Activated CD4-positive, alpha-beta T cell treated with anti-CD3 and anti-CD28 coated beads for 36 hours (primary cell): ENCODE data around the gene OVOL3. TPM values are rescaled to one million over a fixed set of nuclear protein-coding genes. Genes with fewer than 3 reads are reported as not detected.

Experiments
- ATAC-seq: fragments of 200-7000 bp; cut with Tn5 transposase; one replicate; pipeline ENCODE4 v1.10.0; 2021; ENCODE audit warnings: mild to moderate bottlenecking, moderate library complexity
- CTCF ChIA-PET: fragments of 350-600 bp; sonication (Branson Sonifier 250); formaldehyde crosslinking; loops from one replicate; lab custom pipeline; 2021; ENCODE audit warnings: antibody characterized with exemption; lab: Charles Lee
- POLR2A ChIA-PET: fragments of 350-600 bp; sonication (Branson Sonifier 250); formaldehyde crosslinking; loops from one replicate; lab custom pipeline; 2021; ENCODE audit warnings: antibody characterized with exemption, inconsistent platforms; lab: Charles Lee
- DNase-seq: peaks from one replicate; pipeline ENCODE4 v3.0.0-alpha.2; 2020
- H3K27ac Mint-ChIP-seq: one replicate; pipeline ENCODE4 v1.8.0; 2021; ENCODE audit warnings: mixed read lengths
- H3K27me3 Mint-ChIP-seq: one replicate; pipeline ENCODE4 v1.8.0; 2021; ENCODE audit warnings: mixed read lengths
- H3K36me3 Mint-ChIP-seq: one replicate; pipeline ENCODE4 v1.8.0; 2021; ENCODE audit warnings: low read depth, mixed read lengths
- H3K4me1 Mint-ChIP-seq: one replicate; pipeline ENCODE4 v1.8.0; 2021; ENCODE audit warnings: mixed read lengths
- H3K4me3 Mint-ChIP-seq: one replicate; pipeline ENCODE4 v1.8.0; 2021; ENCODE audit warnings: mild to moderate bottlenecking, moderate library complexity, mixed read lengths
- H3K9me3 Mint-ChIP-seq: one replicate; pipeline ENCODE4 v1.8.0; 2021; ENCODE audit warnings: low read depth, mixed read lengths
- intact Hi-C, 2 experiments: fragments of 100-400 bp; cut with DNase I in 1 of 2; cut with micrococcal nuclease in 1 of 2; formaldehyde crosslinking; loops; one replicate each; pipeline versions ENCODE4 v1.14.2 to v1.15.1; 2022 to 2024; cut with DNase I, micrococcal nuclease
- total RNA-seq, 2 experiments: library from RNA; stranded (reverse); gene quantifications; one replicate each; pipeline ENCODE4 v1.2.3, GENCODE V29; 2021

OVOL3 gene
- total RNA-seq, 2 experiments from 2014 or later = not detected

DNA sequence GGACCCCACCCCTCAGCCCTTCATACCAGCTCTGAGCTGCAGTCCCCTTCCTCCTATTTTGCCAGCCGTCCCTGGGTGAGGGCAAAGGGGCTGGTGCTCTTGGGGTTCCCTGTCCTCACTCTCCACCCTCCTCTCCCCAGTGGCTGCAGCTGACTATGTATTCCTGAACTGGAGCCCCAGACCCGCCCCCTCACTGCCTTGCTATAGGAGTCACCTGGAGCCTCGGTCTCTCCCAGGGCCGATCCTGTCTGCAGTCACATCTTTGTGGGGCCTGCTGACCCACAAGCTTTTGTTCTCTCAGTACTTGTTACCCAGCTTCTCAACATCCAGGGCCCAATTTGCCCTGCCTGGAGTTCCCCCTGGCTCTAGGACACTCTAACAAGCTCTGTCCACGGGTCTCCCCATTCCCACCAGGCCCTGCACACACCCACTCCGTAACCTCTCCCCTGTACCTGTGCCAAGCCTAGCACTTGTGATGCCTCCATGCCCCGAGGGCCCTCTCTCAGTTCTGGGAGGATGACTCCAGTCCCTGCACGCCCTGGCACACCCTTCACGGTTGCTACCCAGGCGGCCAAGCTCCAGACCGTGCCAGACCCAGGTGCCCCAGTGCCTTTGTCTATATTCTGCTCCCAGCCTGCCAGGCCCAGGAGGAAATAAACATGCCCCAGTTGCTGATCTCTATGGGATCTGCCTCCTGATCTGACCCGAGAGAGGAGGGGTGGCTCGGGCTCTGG lies 38.9 kb downstream of the OVOL3 start:
- no peaks in the 10 kb centered on the region for H3K4me1 Mint-ChIP-seq
- intact Hi-C loops = no loop called here
- no peaks in the 10 kb centered on the region for H3K27me3 Mint-ChIP-seq
- ATAC-seq = no peak
- DNase-seq = no peak
- ChIA-PET CTCF (interaction anchor here (0.5 to 1.1 kb wide), 2 partner anchors 20 to 22 kb away, joined by 3 read pairs; no protein-coding TSS in a partner anchor), POLR2A (no interaction called here)
- peaks cover 33% of the 10 kb centered on the region for H3K36me3 Mint-ChIP-seq
- H3K4me3 Mint-ChIP-seq = no peak overlapping the region
- no peaks in the 10 kb centered on the region for H3K9me3 Mint-ChIP-seq
- no peak overlapping the region for H3K27ac Mint-ChIP-seq

DNA sequence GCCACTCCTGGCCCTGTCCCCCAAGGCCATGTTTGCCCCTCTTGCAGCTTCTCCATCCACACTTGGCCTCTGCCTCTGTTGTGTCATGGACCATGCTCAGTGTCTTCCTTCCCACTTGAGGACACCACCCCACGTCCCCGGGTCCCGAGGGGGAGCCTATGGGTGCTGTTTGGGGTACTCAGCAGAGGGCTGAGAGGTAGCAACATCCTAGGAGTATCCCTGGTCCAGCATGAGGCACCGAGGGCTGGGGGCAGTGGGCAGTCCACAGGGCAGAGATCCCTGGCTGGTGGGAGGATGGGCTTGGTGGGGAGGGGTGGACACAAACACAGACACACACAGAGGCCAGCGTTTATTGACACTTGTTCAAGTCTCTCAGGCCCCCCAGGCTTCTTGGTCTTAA lies 39.6 kb downstream of the OVOL3 start:
- Mint-ChIP-seq H3K27ac (no peak overlapping the region), H3K4me1 (no peaks in the 10 kb centered on the region), H3K9me3 (no peaks in the 10 kb centered on the region), H3K27me3 (no peaks in the 10 kb centered on the region), H3K4me3 (no peak overlapping the region), H3K36me3 (peaks cover 30% of the 10 kb centered on the region)
- DNase-seq (no peak), ATAC-seq (no peak)
- POLR2A ChIA-PET = interaction anchor here (0.6 kb wide), 2 partner anchors 61 to 532 kb away, joined by 3 to 6 read pairs; no protein-coding TSS in a partner anchor
- CTCF ChIA-PET = interaction anchor here (1.1 kb wide), 1 partner anchor 23 kb away, joined by 3 read pairs; no protein-coding TSS in a partner anchor
- intact Hi-C loops = no loop called here

DNA sequence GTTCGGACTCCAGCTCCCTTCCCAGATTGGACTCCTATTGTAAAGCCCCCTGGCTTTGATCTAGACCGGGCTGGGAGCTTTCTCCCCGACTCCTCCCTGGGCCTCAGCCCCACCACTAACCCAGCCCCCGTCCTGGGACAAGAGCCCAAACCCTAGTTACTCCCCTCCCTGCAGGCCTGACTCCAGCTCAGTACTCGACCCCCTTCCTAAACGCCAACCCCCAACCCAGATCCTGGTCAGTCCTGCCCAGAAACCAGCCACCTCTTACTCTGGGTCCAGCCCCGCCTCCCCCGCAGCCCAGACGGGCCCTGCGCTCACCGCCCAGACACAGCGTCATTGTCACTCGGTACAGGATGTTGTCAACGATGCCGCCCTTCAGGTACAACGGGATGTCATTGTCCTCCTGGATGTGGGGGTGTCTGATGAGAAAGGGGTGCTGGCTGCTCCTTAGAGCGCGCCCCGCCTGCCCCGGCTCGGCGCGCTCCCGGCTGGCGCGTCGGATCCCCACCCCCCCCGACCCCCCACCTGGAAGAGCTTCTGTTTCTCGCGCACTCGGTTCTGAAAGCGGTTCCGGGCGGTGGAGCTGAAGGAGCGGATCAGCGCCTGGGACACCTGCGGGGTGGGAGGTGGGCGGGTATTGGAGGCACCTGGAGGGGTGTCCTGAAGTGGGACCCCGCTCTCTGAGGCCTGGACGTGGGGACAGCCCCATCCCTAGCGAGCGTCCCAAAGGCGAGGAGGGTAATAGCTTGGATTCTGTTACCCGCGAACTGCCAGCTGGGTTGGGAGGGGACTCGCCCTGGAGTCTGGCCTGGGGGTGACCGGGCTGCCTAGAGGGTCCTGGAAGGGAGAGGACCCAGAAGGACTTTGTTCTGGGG lies 40.4 kb downstream of the OVOL3 start:
- DNase-seq = no peak
- Mint-ChIP-seq H3K9me3 (no peaks in the 10 kb centered on the region), H3K27me3 (no peaks in the 10 kb centered on the region), H3K27ac (no peak overlapping the region), H3K4me3 (no peak overlapping the region), H3K36me3 (peaks cover 22% of the 10 kb centered on the region), H3K4me1 (no peaks in the 10 kb centered on the region)
- ChIA-PET CTCF (interaction anchor here (0.6 kb wide), 1 partner anchor 23 kb away, joined by 3 read pairs; no protein-coding TSS in a partner anchor), POLR2A (interaction anchor here (0.6 kb wide), 2 partner anchors 60 to 531 kb away, joined by 3 to 6 read pairs; no protein-coding TSS in a partner anchor)
- no peak for ATAC-seq
- intact Hi-C loops = no loop called here

DNA sequence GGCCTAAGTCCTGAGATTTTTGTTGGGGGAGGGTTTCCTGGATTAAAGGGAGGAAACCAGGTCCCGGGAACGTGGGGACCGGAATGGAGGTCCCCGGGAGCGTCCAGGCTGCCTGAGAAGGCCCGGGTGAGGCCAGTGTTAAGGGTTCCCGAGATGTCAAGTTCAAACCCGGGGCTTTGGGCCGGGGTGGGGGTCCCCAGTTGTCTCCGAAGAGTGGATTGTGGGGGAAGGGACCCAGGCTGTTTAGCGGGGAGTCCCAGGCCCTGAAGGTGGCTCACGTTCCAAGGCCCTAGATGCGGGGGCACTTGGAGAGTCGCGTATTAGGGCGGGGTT lies 41.0 kb downstream of the OVOL3 start:
- ChIA-PET CTCF (no interaction called here), POLR2A (no interaction called here)
- ATAC-seq = no peak
- Mint-ChIP-seq H3K4me3 (no peak overlapping the region), H3K36me3 (peaks cover 17% of the 10 kb centered on the region), H3K9me3 (no peaks in the 10 kb centered on the region), H3K4me1 (no peaks in the 10 kb centered on the region), H3K27me3 (no peaks in the 10 kb centered on the region), H3K27ac (no peak overlapping the region)
- intact Hi-C loops = no loop called here
- DNase-seq = no peak

DNA sequence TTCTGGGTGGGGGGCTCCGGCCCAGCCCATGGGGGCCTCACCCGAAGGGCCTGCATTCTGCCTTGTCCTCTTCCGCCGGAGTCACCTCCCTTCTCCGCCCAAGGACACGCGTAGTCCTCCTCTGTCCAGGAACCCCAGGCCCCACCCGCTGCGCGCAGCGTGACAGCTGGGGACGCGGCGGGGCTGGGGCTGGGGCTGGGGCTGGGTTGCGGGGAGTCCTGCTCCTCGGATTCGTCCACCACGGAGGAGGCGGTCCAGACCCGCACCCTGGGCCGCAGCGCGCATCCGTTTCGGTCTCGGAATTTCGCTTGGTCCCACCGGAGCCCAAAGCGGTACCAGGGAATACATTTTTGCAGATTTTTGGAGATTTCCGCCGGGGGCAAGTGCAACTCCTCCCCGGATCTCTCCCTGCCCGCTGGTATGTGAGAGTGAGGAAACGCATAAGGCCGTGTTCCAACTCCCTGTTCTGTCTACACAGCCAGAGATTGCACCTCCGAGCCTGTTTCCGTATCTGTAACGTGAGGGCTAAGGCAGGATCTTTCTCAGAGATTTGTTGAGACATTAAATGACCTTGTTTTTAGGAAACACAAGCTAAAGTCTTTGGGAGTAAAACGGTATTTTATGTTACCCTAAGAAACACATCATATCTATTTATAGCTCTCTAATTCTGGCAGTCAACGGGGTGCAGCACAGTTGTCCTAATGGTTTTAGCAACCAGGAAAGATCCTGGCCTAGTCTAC lies 41.6 kb downstream of the OVOL3 start, which contains the start of gene COX7A1:
Gene COX7A1 (minus strand): TSS at position 96 of the 740 bp plus-strand sequence. CDS start 40 bp downstream, at position 56.
- Mint-ChIP-seq H3K27me3 (no peaks in the 10 kb centered on the region), H3K4me1 (no peaks in the 10 kb centered on the region), H3K27ac (no peak within 1 kb of the TSS), H3K4me3 (no peak within 1 kb of the TSS), H3K9me3 (no peaks in the 10 kb centered on the region), H3K36me3 (peaks cover 13% of the 10 kb centered on the region)
- ChIA-PET POLR2A (no interaction called here), CTCF (interaction anchor here (0.7 to 1.1 kb wide), 2 partner anchors 25 to 193 kb away, joined by 3 to 5 read pairs; no protein-coding TSS in a partner anchor)
- intact Hi-C loops = no loop called here
- ATAC-seq (no peak), DNase-seq (no peak)

DNA sequence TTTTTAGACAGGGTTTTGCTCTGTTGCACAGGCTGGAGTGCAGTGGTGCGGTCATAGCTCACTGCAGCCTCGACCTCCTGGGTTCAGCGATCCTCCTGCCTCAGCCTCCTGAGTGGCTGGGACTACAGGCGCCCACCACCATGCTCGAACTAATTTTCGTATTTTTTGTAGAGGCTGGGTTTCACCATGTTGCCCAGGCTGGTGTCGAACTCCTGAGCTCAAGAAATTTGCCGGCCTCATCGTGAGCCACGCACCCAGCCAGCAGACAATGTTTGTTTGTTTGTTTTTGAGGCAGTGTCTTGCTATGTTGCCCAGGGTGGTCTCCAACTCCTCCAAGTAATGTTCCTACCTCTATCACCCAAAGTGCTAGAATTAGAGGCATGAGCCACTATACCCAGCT lies 42.2 kb downstream of the OVOL3 start:
- Mint-ChIP-seq H3K9me3 (no peaks in the 10 kb centered on the region), H3K4me1 (no peaks in the 10 kb centered on the region), H3K27ac (no peak overlapping the region), H3K4me3 (no peak overlapping the region), H3K27me3 (no peaks in the 10 kb centered on the region), H3K36me3 (peaks cover 13% of the 10 kb centered on the region)
- ChIA-PET CTCF (interaction anchor here (0.7 to 1.1 kb wide), 2 partner anchors 25 to 193 kb away, joined by 3 to 5 read pairs; no protein-coding TSS in a partner anchor), POLR2A (no interaction called here)
- DNase-seq (no peak), ATAC-seq (no peak)
- intact Hi-C loops = no loop called here

DNA sequence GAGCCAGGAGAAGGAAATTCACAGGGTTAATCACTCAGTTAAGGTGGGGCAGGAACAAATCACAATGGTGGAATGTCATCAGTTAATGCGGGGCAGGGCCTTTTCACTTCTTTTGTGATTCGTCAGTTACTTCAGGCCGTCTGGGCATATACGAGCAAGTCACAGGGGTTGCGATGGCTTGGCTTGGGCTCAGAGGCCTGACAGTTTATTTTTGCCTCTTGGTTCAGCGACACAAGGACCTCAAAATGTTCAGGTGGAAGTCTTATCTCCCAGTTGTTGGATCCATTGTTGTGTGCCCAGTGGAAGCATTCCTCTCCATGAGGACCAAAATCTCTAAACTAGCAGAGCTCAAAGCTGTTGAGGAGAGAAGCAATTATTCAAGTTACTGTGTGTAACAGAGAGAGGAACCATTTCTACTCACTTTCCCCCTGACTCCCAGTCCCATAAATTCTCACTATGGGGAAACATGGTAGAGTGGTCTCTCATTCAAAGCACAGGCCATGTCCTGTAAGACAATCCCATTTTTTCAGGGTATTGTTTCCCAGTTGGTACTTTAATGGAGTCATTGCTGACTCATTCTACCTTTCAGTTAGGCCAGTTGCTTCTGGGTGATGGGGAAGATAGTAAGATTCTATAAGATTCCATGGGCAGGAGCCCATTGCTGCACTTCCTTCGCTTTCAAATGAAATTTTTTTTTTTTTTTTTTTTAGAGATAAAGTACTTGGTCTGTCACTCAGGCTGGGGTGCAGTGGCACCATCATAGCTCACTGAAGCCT lies 50.1 kb downstream of the OVOL3 start:
- no peaks in the 10 kb centered on the region for H3K27me3 Mint-ChIP-seq
- no peak overlapping the region for H3K27ac Mint-ChIP-seq
- ATAC-seq = no peak
- H3K4me3 Mint-ChIP-seq = no peak overlapping the region
- H3K4me1 Mint-ChIP-seq = no peaks in the 10 kb centered on the region
- H3K36me3 Mint-ChIP-seq = peaks cover 2% of the 10 kb centered on the region
- intact Hi-C loops = no loop called here
- no peak for DNase-seq
- H3K9me3 Mint-ChIP-seq = no peaks in the 10 kb centered on the region
- ChIA-PET CTCF (interaction anchor here (0.7 kb wide), 1 partner anchor 18 kb away, joined by 5 read pairs; no protein-coding TSS in a partner anchor), POLR2A (no interaction called here)

Other genes with a start within 250 kb of the OVOL3 start
- 1 to 10 TPM; 2.3 to 3.0 TPM for gene APLP1, start 242.6 kb upstream of the OVOL3 start, total RNA-seq
- 10 to 100 TPM; 60.1 TPM for gene NFKBID, start 210.6 kb upstream of the OVOL3 start, total RNA-seq
- 10 to 100 TPM; 27.0 to 32.7 TPM for gene HCST, start 208.6 kb upstream of the OVOL3 start, total RNA-seq
- not detected for gene TYROBP, start 202.8 kb upstream of the OVOL3 start, total RNA-seq
- 1 to 10 TPM; 7.8 to 8.3 TPM for gene LRFN3, start 174.8 kb upstream of the OVOL3 start, total RNA-seq
- 10 to 100 TPM; 16.0 to 19.2 TPM for gene SDHAF1, start 116.0 kb upstream of the OVOL3 start, total RNA-seq
- 1 to 10 TPM; 1.6 to 1.7 TPM for gene SYNE4, start 102.3 kb upstream of the OVOL3 start, total RNA-seq
- 10 to 100 TPM; 40.6 to 42.2 TPM for gene ALKBH6, start 96.9 kb upstream of the OVOL3 start, total RNA-seq
- under 1 TPM; 0.16 to 0.42 TPM for gene CLIP3, start 78.3 kb upstream of the OVOL3 start, total RNA-seq
- 1 to 10 TPM; 3.1 to 3.4 TPM for gene THAP8, start 56.9 kb upstream of the OVOL3 start, total RNA-seq
- gene WDR62, start 56.2 kb upstream of the OVOL3 start, total RNA-seq = 10 to 100 TPM; 13.6 to 14.3 TPM
- gene POLR2I, start 3.7 kb downstream of the OVOL3 start, total RNA-seq = 10 to 100 TPM; 89.6 to 97.3 TPM
- 100 to 1,000 TPM; 111 to 117 TPM for gene TBCB, start 4.3 kb downstream of the OVOL3 start, total RNA-seq
- gene CAPNS1, start 28.9 kb downstream of the OVOL3 start, total RNA-seq = 100 to 1,000 TPM; 345 to 452 TPM
- not detected for gene COX7A1, start 41.3 kb downstream of the OVOL3 start, total RNA-seq
- 1 to 10 TPM; 2.8 to 2.9 TPM for gene ZNF565, start 103.5 kb downstream of the OVOL3 start, total RNA-seq
- 100 to 1,000 TPM; 105 to 111 TPM for gene ZNF146, start 104.0 kb downstream of the OVOL3 start, total RNA-seq